HepG2 (cell line): ENCODE results near the gene PCNT. TPM values are rescaled to one million over a fixed set of nuclear protein-coding genes. Genes with fewer than 3 reads are reported as not detected.
"Not testable (repeated sequence)": the region's sequence is repeated elsewhere in the genome, so short reads cannot be mapped to it uniquely, and the experiment has no call there.

Experiments used
- ATAC-seq: fragments of 200-7000 bp; cut with Tn5 transposase; 3 replicates; pipeline ENCODE4 v1.9.1; 2020; ENCODE audit warnings: mild to moderate bottlenecking, moderate library complexity
- BruUV-seq: library from RNA; stranded (reverse); fragments of 400-500 nt; replicated peaks from 2 replicates; lab custom pipeline; 2021; lab: Mats Ljungman, UMichigan
- CTCF ChIA-PET: fragments of 300-600 bp; formaldehyde crosslinking; extraction: SDS; loops from one replicate; lab custom pipeline; 2021; ENCODE audit warnings: low total read pairs, inconsistent platforms, low intra/inter-chr PET ratio; lab: Yijun Ruan, JAX
- POLR2A ChIA-PET: fragments of 350-600 bp; sonication (Branson Sonifier 250); formaldehyde crosslinking; loops from one replicate; lab custom pipeline; 2020; ENCODE audit warnings: antibody characterized with exemption, inconsistent platforms; lab: Yijun Ruan, JAX
- DNase-seq: peaks from one replicate; pipeline ENCODE4 v3.0.0-alpha.2; 2015; ENCODE audit warnings: low spot score
- FAIRE-seq: peaks from 3 replicates; lab custom pipeline; 2011; peaks lifted over from hg19 to GRCh38; lab: Jason Lieb, UNC
- H2AFZ ChIP-seq: one replicate; pipeline ENCODE4 v1.6.1; 2011; ENCODE audit warnings: low read length, inconsistent platforms
- H3K27ac ChIP-seq: fragments of 300-600 bp; 3 replicates; pipeline ENCODE4 v1.8.0; 2011; ENCODE audit warnings: mixed run types, mild to moderate bottlenecking, mixed read lengths, low read length, inconsistent platforms; ENCODE audit not compliant: insufficient read depth; ENCODE audit errors: extremely low read length
- H3K27me3 ChIP-seq, 2 experiments: fragments of 200-600 bp in 1 of 2; 2 replicates in 1 of 2; 3 replicates in 1 of 2; pipeline versions ENCODE4 v1.6.0 to v1.8.0; 2011; ENCODE audit warnings: low read length in 2 of 2, mild to moderate bottlenecking in 2 of 2, moderate library complexity in 2 of 2, inconsistent platforms in 1 of 2; ENCODE audit not compliant: insufficient read depth in 2 of 2, control insufficient read depth in 1 of 2
- H3K36me3 ChIP-seq, 2 experiments: fragments of 200-600 bp in 1 of 2; replicated peaks in 1 of 2; 2 replicates in 1 of 2; 3 replicates in 1 of 2; pipeline versions ENCODE4 v1.5.1 to v1.8.0; 2011; ENCODE audit warnings: low read length in 2 of 2, inconsistent platforms in 1 of 2; ENCODE audit not compliant: insufficient read depth in 2 of 2, control insufficient read depth in 1 of 2
- H3K4me1 ChIP-seq: 2 replicates; pipeline ENCODE4 v1.5.1; 2012; ENCODE audit warnings: low read length, inconsistent platforms; ENCODE audit not compliant: insufficient read depth
- H3K4me2 ChIP-seq: 2 replicates; pipeline ENCODE4 v1.6.0; 2011; ENCODE audit warnings: low read depth, low read length, inconsistent platforms
- H3K4me3 ChIP-seq, 3 experiments: fragments of 200-600 bp in 1 of 3; sonication (generic), shearing (Covaris generic) in 1 of 3; replicated peaks in 1 of 3; 2 replicates each; pipeline ENCODE4 v1.5.1; 2011 to 2016; ENCODE audit warnings: low read length in 3 of 3, inconsistent platforms in 2 of 3, low read depth in 2 of 3, mild to moderate bottlenecking in 2 of 3, control low read depth in 1 of 3, mixed read lengths in 1 of 3; ENCODE audit not compliant: insufficient read depth in 1 of 3
- H3K79me2 ChIP-seq: one replicate; pipeline ENCODE4 v1.6.1; 2011; ENCODE audit warnings: low read length, inconsistent platforms; ENCODE audit not compliant: insufficient read depth
- H3K9ac ChIP-seq: 2 replicates; pipeline ENCODE4 v1.6.0; 2011; ENCODE audit warnings: mild to moderate bottlenecking, low read depth, low read length, inconsistent platforms; ENCODE audit not compliant: insufficient read depth
- H3K9me3 ChIP-seq: 2 replicates; pipeline ENCODE4 v1.5.1; 2012; ENCODE audit warnings: mild to moderate bottlenecking, low read length
- H4K20me1 ChIP-seq: 2 replicates; pipeline ENCODE4 v1.6.0; 2011; ENCODE audit warnings: inconsistent platforms, mild to moderate bottlenecking, low read length, moderate library complexity; ENCODE audit not compliant: insufficient read depth
- E2F1 ChIP-seq: sonication (generic); formaldehyde crosslinking; IDR thresholded peaks from 2 replicates; pipeline ENCODE4 v1.5.0; 2020; ENCODE audit warnings: missing genetic modification reagents
- HNRNPLL ChIP-seq: fragments of 200-400 bp; formaldehyde crosslinking; IDR thresholded peaks from 2 replicates; pipeline ENCODE4 v1.6.1; 2017; ENCODE audit warnings: mild to moderate bottlenecking, low read depth, low read length; ENCODE audit not compliant: poor library complexity, severe bottlenecking
- NR2F6 ChIP-seq, 2 experiments: IDR thresholded peaks; 2 replicates each; pipeline ENCODE4 v1.6.1; 2016; ENCODE audit warnings: antibody characterized with exemption in 1 of 2, mild to moderate bottlenecking in 1 of 2
- TBP ChIP-seq: sonication (generic); formaldehyde crosslinking; IDR thresholded peaks from 2 replicates; pipeline ENCODE4 v1.5.0; 2020; ENCODE audit warnings: missing genetic modification reagents
- THRA ChIP-seq: sonication (generic); formaldehyde crosslinking; IDR thresholded peaks from 2 replicates; pipeline ENCODE4 v1.4.0; 2020; ENCODE audit warnings: missing genetic modification reagents, borderline replicate concordance
- ZNF33A ChIP-seq: sonication (generic); formaldehyde crosslinking; IDR thresholded peaks from 2 replicates; pipeline ENCODE4 v1.5.1; 2020; ENCODE audit warnings: missing genetic modification reagents, mild to moderate bottlenecking, moderate library complexity, borderline replicate concordance
- ZNF709 ChIP-seq: sonication (generic); formaldehyde crosslinking; IDR thresholded peaks from 2 replicates; pipeline ENCODE4 v1.5.0; 2020; ENCODE audit warnings: mild to moderate bottlenecking, missing genetic modification reagents
- ZNF781 ChIP-seq: sonication (generic); formaldehyde crosslinking; IDR thresholded peaks from 2 replicates; pipeline ENCODE4 v1.5.1; 2020; ENCODE audit warnings: borderline replicate concordance, mild to moderate bottlenecking, missing genetic modification reagents; ENCODE audit errors: not compliant biosample characterization
- ZNF816 ChIP-seq: sonication (generic); formaldehyde crosslinking; IDR thresholded peaks from 2 replicates; pipeline ENCODE4 v1.8.0; 2022; ENCODE audit warnings: missing genetic modification reagents, mild to moderate bottlenecking, borderline replicate concordance
- WGBS: methylation state at CpG from one replicate; pipeline ENCODE4 v1.1.6; 2017; ENCODE audit warnings: low lambda C conversion rate; 5-methylcytosine and 5-hydroxymethylcytosine counted together
- in situ Hi-C: cut with HindIII; loops from 2 replicates; pipeline ENCODE4 v1.10.0; 2017; ENCODE audit warnings: low pct_unique_long_range_greater_than_20kb; ENCODE audit not compliant: extremely low pct_ligation_motif_present
- intact Hi-C: fragments of 100-400 bp; cut with micrococcal nuclease; formaldehyde crosslinking; loops from one replicate; pipeline ENCODE4 v1.10.0; 2022; ENCODE audit not compliant: unreplicated experiment
- polyA plus RNA-seq, 8 experiments: library from polyadenylated mRNA; depleted of rRNA in 3 of 8; stranded (reverse) in 7 of 8; unstranded in 1 of 8; fragments of >200 nt; fragmentation: Illumina TruSeq in 4 of 8; extraction: Trizol in 4 of 8; gene quantifications; 2 replicates each; pipeline versions ENCODE4 v1.2.1 to v1.2.3, GENCODE V29; 2011 to 2016; ENCODE audit warnings: low read depth in 4 of 8, missing spikeins in 1 of 8, mixed read lengths in 1 of 8; ENCODE audit not compliant: insufficient read depth in 1 of 8
- total RNA-seq, 5 experiments: library from RNA; depleted of rRNA; stranded (reverse); fragments of >200 nt; fragmentation: Illumina TruSeq; extraction: Trizol; gene quantifications; 2 replicates each; pipeline ENCODE4 v1.2.3, GENCODE V29; 2016; ENCODE audit warnings: low read depth in 1 of 5

Gene PCNT
- total and polyA plus RNA-seq, 2 of the 13 experiments (the other 11 are each of a cell fraction or from before 2014, with no cell fraction given), result 5.6 to 12.4 TPM

DNA sequence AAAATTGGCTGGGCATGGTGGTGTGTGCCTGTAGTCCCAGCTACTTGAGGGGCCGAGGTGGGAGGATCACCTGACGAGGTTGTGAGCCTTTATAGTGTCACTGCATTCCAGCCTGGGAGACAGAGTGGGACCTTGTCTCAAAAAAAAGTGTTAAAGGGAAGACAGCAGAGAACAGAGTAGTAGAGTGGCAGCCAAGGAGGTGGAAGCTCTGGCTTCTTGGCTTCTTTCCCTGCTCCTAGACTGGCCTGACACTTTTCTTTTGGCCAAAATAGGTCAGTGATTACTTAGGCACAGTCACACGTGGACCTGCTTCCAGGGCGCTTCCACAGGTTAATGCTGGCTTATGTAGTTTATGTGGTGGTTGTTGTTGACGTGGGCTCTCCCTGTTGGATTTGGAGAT lies 138.0 kb downstream of the PCNT start:
- DNase-seq, result no peak
- no peak for ATAC-seq
- 100% methylated on average over 4 of the region's 5 CpGs for WGBS
- in situ Hi-C loops, result no loop called here
- H2AFZ ChIP-seq, result no peak overlapping the region
- no peaks in the 10 kb centered on the region for H4K20me1 ChIP-seq
- peaks cover 45% of the 10 kb centered on the region for H3K79me2 ChIP-seq
- POLR2A ChIA-PET, result no interaction called here
- no peak overlapping the region for H3K4me2 ChIP-seq
- no peak for FAIRE-seq
- no peaks in the 10 kb centered on the region; a peak in 1 of 5 replicates for H3K27me3 ChIP-seq
- TF ChIP-seq NR2F6 (IDR thresholded peaks at IDR 0.05) (no peak), NR2F6 (CRISPR knock-in tag; IDR thresholded peaks at IDR 0.05) (no peak), E2F1 (no peak), ZNF709 (no peak), ZNF816 (CRISPR knock-in tag) (no peak), ZNF33A (no peak), ZNF781 (no peak), THRA (CRISPR knock-in tag) (no peak), HNRNPLL (no peak), TBP (CRISPR knock-in tag) (no peak)
- TF ChIP-seq, all 625 proteins: peak for 0
- H3K36me3 ChIP-seq, result peaks cover 3 to 18% of the 10 kb centered on the region in 2 experiments; a peak in 2 of 5 replicates
- no peak overlapping the region for H3K4me3 ChIP-seq
- H3K4me1 ChIP-seq, result peaks cover 33% of the 10 kb centered on the region
- no peak overlapping the region for H3K27ac ChIP-seq
- intact Hi-C loops, result no loop called here
- CTCF ChIA-PET, result no interaction called here
- no TSS peak for BruUV-seq
- H3K9me3 ChIP-seq, result no peaks in the 10 kb centered on the region
- no peak overlapping the region for H3K9ac ChIP-seq

- BruUV-seq, FAIRE-seq, H3K4me2 ChIP-seq, intact Hi-C loops, H3K9me3 ChIP-seq, DNase-seq, POLR2A ChIA-PET, H3K27me3 ChIP-seq, ATAC-seq, H2AFZ ChIP-seq, H3K9ac ChIP-seq, H3K27ac ChIP-seq, H3K4me3 ChIP-seq, in situ Hi-C loops, CTCF ChIA-PET, H4K20me1 ChIP-seq: not testable (repeated sequence)
- Histone ChIP-seq H3K79me2 (peaks cover 26% of the 10 kb centered on the region), H3K4me1 (peaks cover 19% of the 10 kb centered on the region; the same call in 1 of the 2 replicates), H3K36me3 (peaks cover 3 to 23% of the 10 kb centered on the region in 2 experiments; a peak in 2 of 5 replicates)
- 96% methylated on average over 6 of the region's 6 CpGs for WGBS
Observed at GRCh38 chr21:46465153-46465552, 141.2 kb downstream of the PCNT start.
